Keratinocyte (primary cell): ENCODE data around the gene MINDY4.

Source experiments
- EZH2 ChIP-seq: IDR thresholded peaks from one replicate; pipeline ENCODE4 v1.6.1; 2012; ENCODE audit warnings: inconsistent platforms, mild to moderate bottlenecking, low read length, moderate library complexity
- TF ChIP-seq, protein P1 (sequence below), 3 experiments: IDR thresholded peaks in 1 of 3; conservative IDR thresholded peaks in 1 of 3; optimal IDR thresholded peaks in 1 of 3; 2 replicates in 2 of 3; 3 replicates in 1 of 3; pipeline versions ENCODE3 to v1.5.1; 2011; ENCODE audit warnings: low read length in 3 of 3, mild to moderate bottlenecking in 3 of 3, moderate library complexity in 2 of 3, control low read depth in 1 of 3, inconsistent platforms in 1 of 3; ENCODE audit not compliant: insufficient read depth in 2 of 3; ENCODE audit errors: extremely low read depth in 1 of 3

DNA sequence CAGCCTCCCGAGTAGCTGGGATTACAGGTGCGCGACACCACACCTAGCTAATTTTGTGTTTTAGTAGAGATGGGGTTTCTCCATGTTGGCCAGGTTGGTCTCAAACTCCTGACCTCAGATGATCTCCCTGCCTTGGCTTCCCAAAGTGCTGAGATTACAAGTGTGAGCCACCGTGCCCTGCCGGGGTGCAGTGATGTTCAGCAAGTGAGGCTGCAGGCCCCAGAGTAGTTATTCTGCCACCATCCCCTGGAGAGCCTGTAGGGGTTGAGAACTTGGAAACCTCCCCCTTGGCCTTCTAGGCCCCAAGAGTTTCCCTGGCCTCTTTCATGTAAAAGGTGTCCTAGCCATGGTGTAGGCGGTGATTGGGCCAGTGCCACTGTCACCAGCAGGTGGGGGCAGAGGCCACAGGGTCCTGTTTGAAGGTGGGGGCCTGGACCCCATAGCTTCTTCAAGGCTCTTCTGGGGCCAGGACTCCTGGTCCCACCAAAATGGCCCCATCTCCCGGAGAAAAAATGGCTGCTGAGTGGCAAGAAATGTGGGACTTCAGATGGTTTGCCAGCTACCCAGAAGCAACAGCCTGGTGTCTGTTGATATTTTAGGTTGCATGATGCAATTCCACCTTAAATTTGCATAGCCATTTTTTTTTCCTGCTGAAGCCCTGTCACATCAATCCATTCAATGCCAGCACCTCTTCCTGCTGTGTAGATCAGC lies 44.8 kb upstream of the MINDY4 start:
- TF ChIP-seq, protein P1, sequence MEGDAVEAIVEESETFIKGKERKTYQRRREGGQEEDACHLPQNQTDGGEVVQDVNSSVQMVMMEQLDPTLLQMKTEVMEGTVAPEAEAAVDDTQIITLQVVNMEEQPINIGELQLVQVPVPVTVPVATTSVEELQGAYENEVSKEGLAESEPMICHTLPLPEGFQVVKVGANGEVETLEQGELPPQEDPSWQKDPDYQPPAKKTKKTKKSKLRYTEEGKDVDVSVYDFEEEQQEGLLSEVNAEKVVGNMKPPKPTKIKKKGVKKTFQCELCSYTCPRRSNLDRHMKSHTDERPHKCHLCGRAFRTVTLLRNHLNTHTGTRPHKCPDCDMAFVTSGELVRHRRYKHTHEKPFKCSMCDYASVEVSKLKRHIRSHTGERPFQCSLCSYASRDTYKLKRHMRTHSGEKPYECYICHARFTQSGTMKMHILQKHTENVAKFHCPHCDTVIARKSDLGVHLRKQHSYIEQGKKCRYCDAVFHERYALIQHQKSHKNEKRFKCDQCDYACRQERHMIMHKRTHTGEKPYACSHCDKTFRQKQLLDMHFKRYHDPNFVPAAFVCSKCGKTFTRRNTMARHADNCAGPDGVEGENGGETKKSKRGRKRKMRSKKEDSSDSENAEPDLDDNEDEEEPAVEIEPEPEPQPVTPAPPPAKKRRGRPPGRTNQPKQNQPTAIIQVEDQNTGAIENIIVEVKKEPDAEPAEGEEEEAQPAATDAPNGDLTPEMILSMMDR (optimal IDR thresholded peaks at IDR 0.05 in 1 of 3, IDR thresholded peaks at IDR 0.05 in 1 of 3, conservative IDR thresholded peaks at IDR 0.05 in 1 of 3; ENCODE audit: extremely low read depth in 1 of 3, insufficient read depth in 2 of 3, low read length in 3 of 3), result no peak
- no peak for TF ChIP-seq EZH2
